ENCODE results near the gene ZNF407.

ZNF407 gene

GRCh38 chr18:75075016-75075305 is 477.3 kb downstream of the ZNF407 start:
- H3K4me3 ChIP-seq (ENCODE audit: low read depth, low read length), result no peak overlapping the region
- CTCF ChIA-PET, result interaction anchor here (0.5 kb wide), 1 partner anchor 28 kb away, joined by 3 read pairs; no protein-coding TSS in a partner anchor
- H3K27ac ChIP-seq (ENCODE audit: extremely low read depth, low read depth, low read length), result no peak overlapping the region
- POLR2A ChIA-PET, result no interaction called here
- H3K9me3 ChIP-seq (ENCODE audit: control insufficient read depth, insufficient read depth, low read depth, low read length), result no peaks in the 10 kb centered on the region; the same call in 1 of the 2 replicates
- peaks cover 3% of the 10 kb centered on the region; the same call in 1 of the 2 replicates for H3K4me1 ChIP-seq (ENCODE audit: control insufficient read depth, insufficient read depth, low read length)
- TF ChIP-seq MYNN (tag by site-specific recombination; IDR thresholded peaks at IDR 0.05; ENCODE audit: borderline replicate concordance), result no peak
- no peak for TF ChIP-seq ZNF112 (tag by site-specific recombination; IDR thresholded peaks at IDR 0.05)
- TF ChIP-seq ZNF214 (tag by site-specific recombination; IDR thresholded peaks at IDR 0.05; ENCODE audit: borderline replicate concordance), result no peak
- TF ChIP-seq ZNF280D (tag by site-specific recombination; IDR thresholded peaks at IDR 0.05), result no peak
- TF ChIP-seq KLF10 (tag by site-specific recombination; IDR thresholded peaks at IDR 0.05), result no peak
- no peak for TF ChIP-seq YY1 (tag by site-specific recombination; IDR thresholded peaks at IDR 0.05)
- no peak for TF ChIP-seq PRDM6 (tag by site-specific recombination; IDR thresholded peaks at IDR 0.05)
- TF ChIP-seq ZSCAN16 (tag by site-specific recombination; IDR thresholded peaks at IDR 0.05), result no peak
- no peak for TF ChIP-seq ZFHX2 (tag by site-specific recombination; conservative IDR thresholded peaks at IDR 0.05)
- TF ChIP-seq TCF7L2 (IDR thresholded peaks at IDR 0.05; ENCODE audit: borderline replicate concordance, low read depth, low read length), result no peak
- no peak for TF ChIP-seq ZNF610 (tag by site-specific recombination; IDR thresholded peaks at IDR 0.05; ENCODE audit: borderline replicate concordance)
- TF ChIP-seq KLF1 (tag by site-specific recombination; IDR thresholded peaks at IDR 0.05), result no peak
- TF ChIP-seq IKZF3 (tag by site-specific recombination; IDR thresholded peaks at IDR 0.05), result no peak
- no peak for TF ChIP-seq ZNF548 (tag by site-specific recombination; IDR thresholded peaks at IDR 0.05)
- H3K36me3 ChIP-seq (ENCODE audit: control insufficient read depth in 2 of 2, insufficient read depth in 1 of 2, low read length in 2 of 2), result no peaks in the 10 kb centered on the region

GRCh38 chr18:75075429-75075841 is 477.8 kb downstream of the ZNF407 start:
- H3K9me3 ChIP-seq (ENCODE audit: control insufficient read depth, insufficient read depth, low read depth, low read length), result no peaks in the 10 kb centered on the region; the same call in 1 of the 2 replicates
- H3K4me3 ChIP-seq (ENCODE audit: low read depth, low read length), result no peak overlapping the region
- POLR2A ChIA-PET, result no interaction called here
- peaks cover 3% of the 10 kb centered on the region; the same call in 1 of the 2 replicates for H3K4me1 ChIP-seq (ENCODE audit: control insufficient read depth, insufficient read depth, low read length)
- CTCF ChIA-PET, result no interaction called here
- H3K36me3 ChIP-seq (ENCODE audit: control insufficient read depth in 2 of 2, insufficient read depth in 1 of 2, low read length in 2 of 2), result no peaks in the 10 kb centered on the region
- no peak for TF ChIP-seq GLI2 (tag by site-specific recombination; IDR thresholded peaks at IDR 0.05; ENCODE audit: borderline replicate concordance, low read depth)
- no peak for TF ChIP-seq ZNF561 (tag by site-specific recombination; IDR thresholded peaks at IDR 0.05; ENCODE audit: borderline replicate concordance)
- TF ChIP-seq ZNF416 (tag by site-specific recombination; IDR thresholded peaks at IDR 0.05), result no peak
- TF ChIP-seq ZNF433 (tag by site-specific recombination; IDR thresholded peaks at IDR 0.05; ENCODE audit: low read depth), result no peak
- H3K27ac ChIP-seq (ENCODE audit: extremely low read depth, low read depth, low read length), result no peak overlapping the region

- ChIA-PET CTCF (no interaction called here), POLR2A (no interaction called here)
- TF ChIP-seq RBAK (tag by site-specific recombination; IDR thresholded peaks at IDR 0.05) (no peak), ZNF571 (tag by site-specific recombination; IDR thresholded peaks at IDR 0.05) (no peak), ZNF416 (tag by site-specific recombination; IDR thresholded peaks at IDR 0.05) (no peak), BCL11B (tag by site-specific recombination; IDR thresholded peaks at IDR 0.05; ENCODE audit: low read depth) (no peak), ZNF510 (tag by site-specific recombination; IDR thresholded peaks at IDR 0.05; ENCODE audit: insufficient replicate concordance) (no peak), ZNF362 (tag by site-specific recombination; IDR thresholded peaks at IDR 0.05) (no peak), ZNF426 (tag by site-specific recombination; IDR thresholded peaks at IDR 0.05) (no peak)
- H3K27ac ChIP-seq (ENCODE audit: extremely low read depth, low read depth, low read length), result no peak overlapping the region
- no peak overlapping the region for H3K4me3 ChIP-seq (ENCODE audit: low read depth, low read length)
- H3K9me3 ChIP-seq (ENCODE audit: control insufficient read depth, insufficient read depth, low read depth, low read length), result no peaks in the 10 kb centered on the region; the same call in 1 of the 2 replicates
- H3K36me3 ChIP-seq (ENCODE audit: control insufficient read depth in 2 of 2, insufficient read depth in 1 of 2, low read length in 2 of 2), result no peaks in the 10 kb centered on the region
- no peaks in the 10 kb centered on the region for H3K4me1 ChIP-seq (ENCODE audit: control insufficient read depth, insufficient read depth, low read length)
Measured at GRCh38 chr18:75076286-75076685, 478.6 kb downstream of the ZNF407 start.

Measured in HEK293 (cell line).